NCI-H1417 (cell line): ENCODE measurements around the gene CLEC9A.
"Not testable (repeated sequence)": the region's sequence is repeated elsewhere in the genome, so short reads cannot be mapped to it uniquely, and the experiment has no call there.

ENCODE experiments used
- DNase-seq, 3 experiments: peaks; one replicate each; lab custom pipeline; 2025; lab: John Stamatoyannopoulos, UW

CLEC9A gene

GRCh38 chr12:10030446-10030845 is at the start of gene CLEC9A:
Gene CLEC9A (plus strand): TSS chr12:10030682. CDS start chr12:10052688, 22,006 bp downstream.
- DNase-seq: no peak

- no peak for DNase-seq
Observed at GRCh38 chr12:9991876-9992275, 38.6 kb upstream of the CLEC9A start.

DNA sequence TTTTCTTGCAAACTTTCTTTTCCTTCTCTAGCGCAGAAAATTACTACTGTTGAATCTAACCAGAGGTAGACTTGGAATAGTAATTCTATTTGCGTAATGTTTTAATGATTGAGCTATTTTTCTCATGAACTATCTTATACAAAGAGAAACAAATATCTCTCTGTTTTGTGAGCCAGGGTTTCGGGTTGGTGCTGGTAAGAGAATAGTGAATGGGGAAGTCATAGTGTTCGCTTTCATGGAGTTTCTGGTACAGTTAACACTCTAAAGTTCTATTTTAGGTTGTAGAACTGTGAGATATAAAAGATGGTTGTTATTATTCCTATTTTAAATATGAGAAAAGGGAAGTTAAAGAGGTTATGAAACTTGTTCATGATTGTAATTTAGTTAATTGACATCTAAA is 38.2 kb upstream of the CLEC9A start:
- DNase-seq: no peak

GRCh38 chr12:9999016-9999415 is 31.5 kb upstream of the CLEC9A start, which contains the start of gene CLEC1B:
Gene CLEC1B (minus strand): TSS chr12:9999121. CDS start chr12:9999100, 21 bp downstream.
- DNase-seq: no peak

DNA sequence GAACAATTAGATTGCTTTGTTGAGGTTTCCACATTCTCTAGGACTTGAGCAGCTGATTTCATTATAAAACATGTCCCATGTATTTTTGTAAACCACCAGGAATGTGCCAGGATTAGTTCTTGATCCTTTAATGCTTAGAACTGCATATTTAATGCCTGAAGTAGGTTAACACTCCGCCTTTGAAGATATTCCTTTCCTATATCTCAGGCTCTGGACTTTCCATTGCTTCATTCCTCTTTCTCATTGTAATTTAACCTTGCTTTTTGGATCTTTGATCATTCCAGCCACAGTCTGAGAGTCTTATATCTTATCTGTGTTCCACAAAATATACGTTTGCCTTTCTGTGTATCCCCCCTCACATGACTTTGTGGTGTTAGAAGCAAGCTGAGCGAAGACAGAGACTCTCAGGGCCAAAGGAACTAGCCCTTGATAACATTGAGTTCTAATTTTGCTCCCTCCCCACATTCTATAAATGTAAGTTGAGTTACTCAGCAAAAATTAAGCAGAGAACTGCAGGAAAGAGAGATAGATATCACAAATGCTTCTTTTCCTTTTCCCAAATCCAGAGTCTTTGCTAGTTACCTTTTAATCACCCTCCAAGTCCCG is 29.2 kb upstream of the CLEC9A start:
- DNase-seq: no peak

DNA sequence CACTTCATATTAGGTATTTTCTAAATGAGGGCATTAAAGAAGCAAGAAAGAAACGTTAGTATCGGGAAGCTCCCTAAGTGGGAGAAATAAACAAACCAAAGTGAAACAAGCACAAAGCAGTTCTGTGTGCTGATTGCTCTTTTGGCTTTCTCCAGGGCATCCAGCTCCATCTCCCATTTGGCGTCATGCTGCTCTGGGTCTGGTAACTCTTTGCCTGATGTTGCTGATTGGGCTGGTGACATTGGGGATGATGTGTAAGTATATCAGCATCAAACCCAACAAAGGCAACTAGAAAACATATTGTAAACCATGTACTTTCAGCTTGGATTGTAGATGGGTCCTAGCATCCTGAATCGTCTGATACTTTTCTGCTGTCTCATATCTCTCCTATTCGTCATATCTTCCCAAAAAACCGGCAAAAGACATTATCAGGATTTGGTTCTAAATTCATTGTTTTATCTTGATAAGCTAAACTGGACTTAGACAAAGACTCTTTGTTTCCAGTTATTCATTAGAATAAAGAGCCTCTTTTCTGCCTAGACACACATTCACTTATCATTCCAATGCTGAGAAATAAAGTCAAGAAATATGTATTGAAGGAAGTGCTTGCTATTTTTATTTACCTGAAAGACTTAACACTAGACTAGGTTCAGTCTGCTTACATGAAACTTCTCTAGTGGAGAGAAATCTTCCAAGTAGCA is 17.7 kb upstream of the CLEC9A start:
- DNase-seq: no peak

GRCh38 chr12:10015450-10015849 is 15.0 kb upstream of the CLEC9A start:
- DNase-seq: no peak

DNA sequence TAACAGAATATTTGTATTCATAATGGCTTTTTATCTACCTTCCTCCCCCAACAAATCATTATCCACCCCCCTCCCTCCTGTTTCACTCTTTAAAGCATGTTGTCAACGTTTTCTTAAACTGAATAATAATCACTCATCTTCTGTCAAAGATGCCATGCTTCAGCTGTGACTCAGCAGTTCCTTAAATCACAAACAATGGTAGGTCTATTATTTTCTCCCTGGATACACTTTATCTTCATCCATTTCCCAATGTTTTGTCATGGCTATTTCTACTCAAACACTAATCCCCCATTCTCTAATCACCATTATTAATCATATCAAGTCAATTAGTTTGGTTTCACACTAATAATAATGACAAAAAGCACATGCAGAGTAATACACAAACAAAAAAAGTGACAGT is 13.6 kb upstream of the CLEC9A start:
- peak in 2 of 3 experiments; percentile 26 to 78 for DNase-seq

DNA sequence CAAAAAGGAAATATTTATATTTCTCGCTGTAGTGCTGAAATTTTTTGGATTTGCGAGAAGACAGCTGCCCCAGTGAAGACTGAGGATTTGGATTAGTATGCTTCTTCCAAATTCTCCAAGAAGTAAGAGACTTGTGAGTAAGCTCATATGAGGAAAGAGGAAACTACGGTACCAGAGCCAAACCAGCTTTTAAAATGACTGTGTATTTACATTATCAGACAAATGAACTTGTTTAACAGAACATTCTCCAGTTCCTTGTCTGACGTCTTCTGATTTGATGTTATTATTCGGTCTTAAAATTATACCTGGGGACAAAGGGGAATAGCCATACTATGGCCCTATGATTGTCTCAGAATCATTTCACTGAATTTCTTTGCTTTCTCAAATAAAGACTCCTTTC is 12.1 kb upstream of the CLEC9A start:
- no peak for DNase-seq

- no peak for DNase-seq
Observed at GRCh38 chr12:10021342-10021741, 9.1 kb upstream of the CLEC9A start.

DNA sequence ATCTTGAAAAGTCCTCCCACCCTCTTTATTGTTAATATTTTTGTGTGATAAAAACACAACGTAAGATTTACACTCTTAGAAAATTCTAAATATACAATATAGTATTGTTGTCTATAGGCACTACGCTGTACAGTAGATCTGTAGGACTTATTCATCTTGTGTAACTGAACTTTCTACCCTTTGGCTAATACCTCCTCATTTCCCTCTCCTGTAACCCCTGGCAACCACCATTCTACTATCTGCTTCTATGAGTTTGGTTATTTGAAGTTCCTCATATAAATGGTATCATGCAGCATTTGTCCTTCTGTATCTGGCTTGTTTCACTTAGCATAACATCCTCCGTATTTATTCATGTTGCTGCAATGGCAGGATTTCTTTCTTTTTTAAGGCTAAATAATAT is 5.2 kb upstream of the CLEC9A start:
- no peak for DNase-seq

DNA sequence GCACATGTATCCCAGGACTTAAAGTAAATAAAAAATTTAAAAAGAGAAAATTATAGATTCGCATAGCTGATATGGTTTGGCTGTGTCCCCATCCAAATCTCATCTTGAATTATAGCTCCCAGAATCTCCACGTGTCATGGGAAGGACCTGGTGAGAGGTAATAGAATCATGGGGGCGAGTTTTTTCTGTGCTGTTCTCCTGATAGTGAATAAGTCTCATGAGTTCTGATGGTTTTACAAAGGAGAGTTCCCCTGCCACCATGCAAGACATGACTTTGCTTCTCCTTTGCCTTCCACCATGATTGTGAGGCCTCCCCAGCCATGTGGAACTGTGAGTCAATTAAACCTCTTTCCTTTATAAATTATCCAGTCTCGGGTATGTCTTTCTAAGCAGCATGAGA is 3.8 kb upstream of the CLEC9A start:
- DNase-seq: not testable (repeated sequence)

GRCh38 chr12:10027311-10027710 is 3.2 kb upstream of the CLEC9A start:
- DNase-seq: no peak

GRCh38 chr12:10027721-10028120 is 2.8 kb upstream of the CLEC9A start:
- no peak for DNase-seq

DNA sequence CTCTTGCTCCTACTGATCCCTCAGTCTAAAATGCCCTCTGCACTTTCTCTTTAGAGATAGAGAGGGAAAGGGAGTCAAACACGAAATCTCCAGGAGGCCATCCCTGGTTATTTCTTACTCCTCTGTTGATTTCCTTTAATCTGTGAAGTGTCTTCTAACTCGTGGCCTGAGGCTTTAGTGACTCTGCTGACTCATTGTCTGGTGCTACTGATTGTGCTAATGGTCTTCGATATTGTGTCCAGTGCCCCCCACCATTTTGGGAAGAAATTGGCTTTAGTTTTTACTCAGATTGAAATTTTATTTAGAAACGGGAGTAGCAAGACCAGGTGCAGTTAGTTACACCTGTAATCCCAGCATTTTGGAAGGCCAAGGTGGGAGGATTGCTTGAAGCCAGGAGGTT is 839 bp downstream of the CLEC9A start:
- no peak for DNase-seq

DNA sequence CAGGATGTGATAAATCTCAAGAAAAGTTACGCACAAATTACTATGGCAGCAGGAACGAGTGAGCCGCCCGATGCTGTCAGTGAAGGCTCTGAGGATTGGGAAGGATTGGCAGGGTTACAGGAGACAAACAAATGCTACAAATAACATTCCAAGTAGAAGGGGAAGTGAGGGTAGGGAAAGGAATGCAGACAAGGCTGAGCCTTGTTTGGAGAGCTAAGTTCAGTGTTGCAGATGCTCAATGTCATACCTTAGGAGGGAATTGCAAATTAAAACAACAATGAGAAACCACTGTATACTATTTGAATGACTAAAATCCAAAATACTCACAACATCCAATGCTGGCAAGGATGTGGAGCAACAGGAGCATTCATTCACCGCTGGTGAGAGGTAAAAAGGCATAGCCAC is 1.3 kb downstream of the CLEC9A start:
- no peak for DNase-seq

- DNase-seq: peak in 1 of 3 experiments; percentile 27
Observed at GRCh38 chr12:10033783-10034545, 3.5 kb downstream of the CLEC9A start.

GRCh38 chr12:10042167-10042566 is 11.7 kb downstream of the CLEC9A start:
- DNase-seq: no peak

DNA sequence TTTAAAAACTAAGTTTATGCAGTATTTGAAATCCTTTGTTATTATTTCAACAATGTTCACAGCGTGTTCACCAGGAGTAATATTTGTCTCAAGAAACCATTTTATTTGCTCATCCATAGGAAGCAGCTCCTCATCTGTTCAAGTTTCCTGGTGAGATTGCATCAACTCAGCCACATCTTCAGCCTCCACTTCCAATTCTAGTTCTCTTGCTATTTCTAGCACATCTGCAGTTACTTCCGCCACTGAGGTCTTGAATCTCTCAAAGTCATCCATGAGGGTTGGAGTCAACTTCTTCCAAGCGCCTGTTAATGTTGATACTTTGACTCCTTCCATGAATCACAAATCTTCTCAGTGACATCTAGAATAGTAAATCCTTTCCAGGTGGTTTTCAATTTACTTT is 18.0 kb downstream of the CLEC9A start:
- no peak for DNase-seq

GRCh38 chr12:10052193-10052913 is 21.9 kb downstream of the CLEC9A start:
- DNase-seq: no peak

DNA sequence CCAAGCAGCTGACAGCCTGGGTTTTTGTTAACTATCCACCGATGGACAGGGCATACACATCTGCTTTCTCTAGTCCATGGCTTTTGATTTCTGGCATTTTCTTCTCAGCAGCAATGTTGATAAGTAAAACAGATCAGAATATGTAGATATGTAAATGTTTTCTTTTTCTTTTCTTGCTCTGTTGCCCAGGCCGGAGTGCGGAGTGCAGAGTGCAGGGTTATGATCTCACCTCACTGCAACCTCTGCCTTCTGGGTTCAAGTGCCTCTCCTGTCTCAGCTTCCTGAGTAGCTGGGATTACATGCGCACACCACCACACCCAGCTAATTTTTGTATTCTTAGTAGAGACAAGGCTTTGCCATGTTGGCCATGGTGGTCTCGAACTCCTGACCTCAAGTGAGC is 27.9 kb downstream of the CLEC9A start:
- DNase-seq: no peak

- no peak for DNase-seq
Observed at GRCh38 chr12:10065241-10065640, 34.8 kb downstream of the CLEC9A start.
